GM23338 (cell line): ENCODE measurements around the gene TCF12. TPM values are rescaled to one million over a fixed set of nuclear protein-coding genes. Genes with fewer than 3 reads are reported as not detected.

Source experiments
- ATAC-seq: fragments of 200-7000 bp; cut with Tn5 transposase; 3 replicates; pipeline ENCODE4 v1.9.1; 2020
- DNase-seq: peaks from one replicate; pipeline ENCODE4 v3.0.0-alpha.2; 2015; ENCODE audit warnings: low spot score
- H2AFZ ChIP-seq: fragments of 200-600 bp; sonication (generic); 2 replicates; pipeline ENCODE4 v1.8.0; 2016; ENCODE audit warnings: antibody characterized with exemption, mild to moderate bottlenecking, moderate library complexity
- H3F3A ChIP-seq: fragments of 200-600 bp; sonication (generic); replicated peaks from 2 replicates; pipeline ENCODE4 v1.8.0; 2017; ENCODE audit warnings: antibody characterized with exemption, mixed run types, low read depth
- H3K27ac ChIP-seq: fragments of 200-600 bp; sonication (generic); 2 replicates; pipeline ENCODE4 v1.6.1; 2016; ENCODE audit warnings: low read depth
- H3K27me3 ChIP-seq: fragments of 200-600 bp; sonication (generic); 2 replicates; pipeline ENCODE4 v1.8.0; 2016; ENCODE audit warnings: mild to moderate bottlenecking, mixed run types, moderate library complexity; ENCODE audit not compliant: insufficient read depth
- H3K36me3 ChIP-seq: fragments of 200-600 bp; sonication (generic); 2 replicates; pipeline ENCODE4 v1.8.0; 2016; ENCODE audit warnings: mild to moderate bottlenecking; ENCODE audit not compliant: insufficient read depth
- H3K4me1 ChIP-seq: fragments of 200-600 bp; sonication (generic); 2 replicates; pipeline ENCODE4 v1.8.0; 2016; ENCODE audit warnings: mild to moderate bottlenecking, moderate library complexity; ENCODE audit not compliant: insufficient read depth
- H3K4me2 ChIP-seq: fragments of 200-600 bp; sonication (generic); 2 replicates; pipeline ENCODE4 v1.7.1; 2017; ENCODE audit warnings: mixed run types
- H3K4me3 ChIP-seq: fragments of 200-600 bp; sonication (generic); 2 replicates; pipeline ENCODE4 v1.6.1; 2016; ENCODE audit warnings: mixed run types
- H3K79me2 ChIP-seq: fragments of 200-600 bp; sonication (generic); replicated peaks from 2 replicates; pipeline ENCODE4 v1.8.0; 2017; ENCODE audit warnings: mild to moderate bottlenecking; ENCODE audit not compliant: insufficient read depth
- H3K9me2 ChIP-seq: fragments of 200-600 bp; sonication (generic); 2 replicates; pipeline ENCODE4 v1.8.0; 2017; ENCODE audit not compliant: insufficient read depth
- H4K20me1 ChIP-seq: fragments of 200-600 bp; sonication (generic); replicated peaks from 2 replicates; pipeline ENCODE4 v1.8.0; 2017; ENCODE audit warnings: mild to moderate bottlenecking; ENCODE audit not compliant: insufficient read depth
- H3K27ac Mint-ChIP-seq: 2 replicates; pipeline ENCODE4 v1.8.0; 2020; ENCODE audit warnings: inconsistent platforms, mild to moderate bottlenecking, moderate library complexity, mixed read lengths
- H3K27me3 Mint-ChIP-seq: 3 replicates; pipeline ENCODE4 v1.8.0; 2022; ENCODE audit warnings: low read depth, mild to moderate bottlenecking, moderate library complexity, mixed read lengths, inconsistent platforms; ENCODE audit not compliant: insufficient read depth, poor library complexity
- H3K36me3 Mint-ChIP-seq: 3 replicates; pipeline ENCODE4 v1.8.0; 2021; ENCODE audit warnings: low read depth, mild to moderate bottlenecking, inconsistent platforms, moderate library complexity, mixed read lengths
- H3K4me1 Mint-ChIP-seq: 3 replicates; pipeline ENCODE4 v1.8.0; 2020; ENCODE audit warnings: mild to moderate bottlenecking, inconsistent platforms, mixed read lengths
- H3K4me3 Mint-ChIP-seq: 3 replicates; pipeline ENCODE4 v1.8.0; 2021; ENCODE audit warnings: moderate library complexity, mild to moderate bottlenecking, inconsistent platforms, mixed read lengths
- H3K9me3 Mint-ChIP-seq: 3 replicates; pipeline ENCODE4 v1.8.0; 2020; ENCODE audit warnings: moderate library complexity, mild to moderate bottlenecking, inconsistent platforms, mixed read lengths
- CREB1 ChIP-seq: fragments of 250-450 bp; sonication (Bioruptor Pico); IDR thresholded peaks from 2 replicates; pipeline ENCODE4 v1.5.0; 2020; ENCODE audit warnings: low read depth, mild to moderate bottlenecking, moderate library complexity
- EZH2 ChIP-seq: fragments of 200-600 bp; sonication (generic); IDR thresholded peaks from one replicate; pipeline ENCODE4 v1.8.0; 2017; ENCODE audit warnings: antibody characterized with exemption, mild to moderate bottlenecking, low read depth; ENCODE audit not compliant: unreplicated experiment
- EZH2phosphoT487 ChIP-seq: fragments of 200-600 bp; sonication (generic); IDR thresholded peaks from one replicate; pipeline ENCODE4 v1.8.1; 2018; ENCODE audit warnings: antibody characterized with exemption; ENCODE audit not compliant: unreplicated experiment
- JUNB ChIP-seq: IDR thresholded peaks from one replicate; pipeline ENCODE4 v1.6.1; 2016; ENCODE audit warnings: antibody characterized with exemption; ENCODE audit not compliant: unreplicated experiment
- NANOG ChIP-seq: IDR thresholded peaks from 2 replicates; pipeline ENCODE4 v1.6.1; 2016; ENCODE audit warnings: antibody characterized with exemption, borderline replicate concordance
- POLR2AphosphoS5 ChIP-seq: IDR thresholded peaks from 2 replicates; pipeline ENCODE4 v1.6.1; 2016; ENCODE audit warnings: antibody characterized with exemption, low read depth
- STAT1 ChIP-seq: IDR thresholded peaks from one replicate; pipeline ENCODE4 v1.6.1; 2016; ENCODE audit warnings: antibody characterized with exemption; ENCODE audit not compliant: unreplicated experiment
- ZNF114 ChIP-seq: fragments of 250-450 bp; sonication (Bioruptor Pico); IDR thresholded peaks from 2 replicates; pipeline ENCODE4 v1.5.0; 2020; ENCODE audit warnings: mild to moderate bottlenecking, moderate library complexity
- ZNF331 ChIP-seq: fragments of 250-450 bp; sonication (Bioruptor Pico); IDR thresholded peaks from 2 replicates; pipeline ENCODE4 v1.5.0; 2020; ENCODE audit warnings: low read depth, mild to moderate bottlenecking, moderate library complexity
- polyA plus RNA-seq: library from polyadenylated mRNA; unstranded; fragments of >200 nt; fragmentation: Nextera tagmentation; extraction: Ambion mirVana; gene quantifications from 2 replicates; pipeline ENCODE4 v1.2.1, GENCODE V29; 2016
- total RNA-seq: library from RNA; depleted of rRNA; stranded (reverse); fragments of >200 nt; shearing (Covaris generic); gene quantifications from 2 replicates; pipeline ENCODE4 v1.2.3, GENCODE V29; 2014
- TF ChIP-seq, protein P1 (sequence below): IDR thresholded peaks from 2 replicates; pipeline ENCODE4 v1.6.1; 2016; ENCODE audit warnings: antibody characterized with exemption
- TF ChIP-seq, protein P2 (sequence below): fragments of 250-450 bp; sonication (Bioruptor Pico); IDR thresholded peaks from 2 replicates; pipeline ENCODE4 v1.5.0; 2020; ENCODE audit warnings: mild to moderate bottlenecking, moderate library complexity
- TF ChIP-seq, protein P3 (sequence below): IDR thresholded peaks from one replicate; pipeline ENCODE4 v1.6.1; 2018; ENCODE audit warnings: antibody characterized with exemption; ENCODE audit not compliant: unreplicated experiment
- TF ChIP-seq, protein P4 (sequence below), 2 experiments: fragments of 200-600 bp in 1 of 2; sonication (generic) in 1 of 2; conservative IDR thresholded peaks; 2 replicates each; pipeline versions ENCODE4 v1.5.1 to v1.6.1; 2016 to 2017; ENCODE audit warnings: antibody characterized with exemption in 2 of 2, low read depth in 2 of 2, mild to moderate bottlenecking in 2 of 2, moderate library complexity in 1 of 2

Gene TCF12
- total and polyA plus RNA-seq, 2 experiments from 2014 or later = 27.6 to 104 TPM

DNA sequence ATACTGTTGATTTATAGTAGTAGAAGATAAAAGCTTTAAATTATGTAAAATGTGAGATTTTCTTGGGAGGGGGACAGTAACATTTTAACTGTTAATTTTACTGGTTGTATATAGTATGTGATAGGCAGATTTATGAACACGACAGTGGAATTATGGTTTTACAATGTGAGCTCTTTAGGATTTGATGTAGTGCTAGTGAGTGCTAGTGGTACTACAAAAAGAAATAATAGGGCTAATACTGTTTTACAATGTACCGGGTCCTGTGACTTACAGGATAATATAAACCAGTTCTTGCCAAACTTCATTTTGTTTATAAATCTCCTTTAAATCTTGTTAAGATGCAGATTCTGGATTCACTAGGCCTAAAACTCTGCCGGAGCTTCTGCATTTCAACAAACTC lies 165.7 kb downstream of the TCF12 start:
- ATAC-seq (no peak), DNase-seq (no peak)
- Histone ChIP-seq H3F3A (no peaks in the 10 kb centered on the region), H3K79me2 (peaks cover 53% of the 10 kb centered on the region), H3K9me2 (no peaks in the 10 kb centered on the region), H3K4me1 (peaks cover 12% of the 10 kb centered on the region), H4K20me1 (peaks cover 12% of the 10 kb centered on the region; the same call in 1 of the 2 replicates), H3K4me2 (no peak overlapping the region), H3K36me3 (no peaks in the 10 kb centered on the region), H3K27ac (no peak overlapping the region), H3K4me3 (no peak overlapping the region), H3K27me3 (no peaks in the 10 kb centered on the region), H2AFZ (no peak overlapping the region)
- Mint-ChIP-seq H3K4me1 (peaks cover 10% of the 10 kb centered on the region), H3K4me3 (no peak overlapping the region), H3K9me3 (no peaks in the 10 kb centered on the region), H3K36me3 (no peaks in the 10 kb centered on the region), H3K27me3 (no peaks in the 10 kb centered on the region), H3K27ac (no peak overlapping the region)
- TF ChIP-seq POLR2AphosphoS5 = no peak
- TF ChIP-seq, protein P1, sequence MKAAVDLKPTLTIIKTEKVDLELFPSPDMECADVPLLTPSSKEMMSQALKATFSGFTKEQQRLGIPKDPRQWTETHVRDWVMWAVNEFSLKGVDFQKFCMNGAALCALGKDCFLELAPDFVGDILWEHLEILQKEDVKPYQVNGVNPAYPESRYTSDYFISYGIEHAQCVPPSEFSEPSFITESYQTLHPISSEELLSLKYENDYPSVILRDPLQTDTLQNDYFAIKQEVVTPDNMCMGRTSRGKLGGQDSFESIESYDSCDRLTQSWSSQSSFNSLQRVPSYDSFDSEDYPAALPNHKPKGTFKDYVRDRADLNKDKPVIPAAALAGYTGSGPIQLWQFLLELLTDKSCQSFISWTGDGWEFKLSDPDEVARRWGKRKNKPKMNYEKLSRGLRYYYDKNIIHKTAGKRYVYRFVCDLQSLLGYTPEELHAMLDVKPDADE = no peak
- TF ChIP-seq ZNF114 (CRISPR knock-in tag) = no peak
- TF ChIP-seq, protein P2, sequence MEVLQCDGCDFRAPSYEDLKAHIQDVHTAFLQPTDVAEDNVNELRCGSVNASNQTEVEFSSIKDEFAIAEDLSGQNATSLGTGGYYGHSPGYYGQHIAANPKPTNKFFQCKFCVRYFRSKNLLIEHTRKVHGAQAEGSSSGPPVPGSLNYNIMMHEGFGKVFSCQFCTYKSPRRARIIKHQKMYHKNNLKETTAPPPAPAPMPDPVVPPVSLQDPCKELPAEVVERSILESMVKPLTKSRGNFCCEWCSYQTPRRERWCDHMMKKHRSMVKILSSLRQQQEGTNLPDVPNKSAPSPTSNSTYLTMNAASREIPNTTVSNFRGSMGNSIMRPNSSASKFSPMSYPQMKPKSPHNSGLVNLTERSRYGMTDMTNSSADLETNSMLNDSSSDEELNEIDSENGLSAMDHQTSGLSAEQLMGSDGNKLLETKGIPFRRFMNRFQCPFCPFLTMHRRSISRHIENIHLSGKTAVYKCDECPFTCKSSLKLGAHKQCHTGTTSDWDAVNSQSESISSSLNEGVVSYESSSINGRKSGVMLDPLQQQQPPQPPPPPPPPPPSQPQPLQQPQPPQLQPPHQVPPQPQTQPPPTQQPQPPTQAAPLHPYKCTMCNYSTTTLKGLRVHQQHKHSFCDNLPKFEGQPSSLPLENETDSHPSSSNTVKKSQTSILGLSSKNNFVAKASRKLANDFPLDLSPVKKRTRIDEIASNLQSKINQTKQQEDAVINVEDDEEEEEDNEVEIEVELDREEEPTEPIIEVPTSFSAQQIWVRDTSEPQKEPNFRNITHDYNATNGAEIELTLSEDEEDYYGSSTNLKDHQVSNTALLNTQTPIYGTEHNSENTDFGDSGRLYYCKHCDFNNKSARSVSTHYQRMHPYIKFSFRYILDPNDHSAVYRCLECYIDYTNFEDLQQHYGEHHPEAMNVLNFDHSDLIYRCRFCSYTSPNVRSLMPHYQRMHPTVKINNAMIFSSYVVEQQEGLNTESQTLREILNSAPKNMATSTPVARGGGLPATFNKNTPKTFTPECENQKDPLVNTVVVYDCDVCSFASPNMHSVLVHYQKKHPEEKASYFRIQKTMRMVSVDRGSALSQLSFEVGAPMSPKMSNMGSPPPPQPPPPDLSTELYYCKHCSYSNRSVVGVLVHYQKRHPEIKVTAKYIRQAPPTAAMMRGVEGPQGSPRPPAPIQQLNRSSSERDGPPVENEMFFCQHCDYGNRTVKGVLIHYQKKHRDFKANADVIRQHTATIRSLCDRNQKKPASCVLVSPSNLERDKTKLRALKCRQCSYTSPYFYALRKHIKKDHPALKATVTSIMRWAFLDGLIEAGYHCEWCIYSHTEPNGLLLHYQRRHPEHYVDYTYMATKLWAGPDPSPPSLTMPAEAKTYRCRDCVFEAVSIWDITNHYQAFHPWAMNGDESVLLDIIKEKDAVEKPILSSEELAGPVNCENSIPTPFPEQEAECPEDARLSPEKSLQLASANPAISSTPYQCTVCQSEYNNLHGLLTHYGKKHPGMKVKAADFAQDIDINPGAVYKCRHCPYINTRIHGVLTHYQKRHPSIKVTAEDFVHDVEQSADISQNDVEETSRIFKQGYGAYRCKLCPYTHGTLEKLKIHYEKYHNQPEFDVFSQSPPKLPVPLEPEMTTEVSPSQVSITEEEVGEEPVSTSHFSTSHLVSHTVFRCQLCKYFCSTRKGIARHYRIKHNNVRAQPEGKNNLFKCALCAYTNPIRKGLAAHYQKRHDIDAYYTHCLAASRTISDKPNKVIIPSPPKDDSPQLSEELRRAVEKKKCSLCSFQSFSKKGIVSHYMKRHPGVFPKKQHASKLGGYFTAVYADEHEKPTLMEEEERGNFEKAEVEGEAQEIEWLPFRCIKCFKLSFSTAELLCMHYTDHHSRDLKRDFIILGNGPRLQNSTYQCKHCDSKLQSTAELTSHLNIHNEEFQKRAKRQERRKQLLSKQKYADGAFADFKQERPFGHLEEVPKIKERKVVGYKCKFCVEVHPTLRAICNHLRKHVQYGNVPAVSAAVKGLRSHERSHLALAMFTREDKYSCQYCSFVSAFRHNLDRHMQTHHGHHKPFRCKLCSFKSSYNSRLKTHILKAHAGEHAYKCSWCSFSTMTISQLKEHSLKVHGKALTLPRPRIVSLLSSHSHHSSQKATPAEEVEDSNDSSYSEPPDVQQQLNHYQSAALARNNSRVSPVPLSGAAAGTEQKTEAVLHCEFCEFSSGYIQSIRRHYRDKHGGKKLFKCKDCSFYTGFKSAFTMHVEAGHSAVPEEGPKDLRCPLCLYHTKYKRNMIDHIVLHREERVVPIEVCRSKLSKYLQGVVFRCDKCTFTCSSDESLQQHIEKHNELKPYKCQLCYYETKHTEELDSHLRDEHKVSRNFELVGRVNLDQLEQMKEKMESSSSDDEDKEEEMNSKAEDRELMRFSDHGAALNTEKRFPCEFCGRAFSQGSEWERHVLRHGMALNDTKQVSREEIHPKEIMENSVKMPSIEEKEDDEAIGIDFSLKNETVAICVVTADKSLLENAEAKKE = no peak
- TF ChIP-seq JUNB = no peak
- no peak for TF ChIP-seq EZH2phosphoT487
- TF ChIP-seq, protein P3, sequence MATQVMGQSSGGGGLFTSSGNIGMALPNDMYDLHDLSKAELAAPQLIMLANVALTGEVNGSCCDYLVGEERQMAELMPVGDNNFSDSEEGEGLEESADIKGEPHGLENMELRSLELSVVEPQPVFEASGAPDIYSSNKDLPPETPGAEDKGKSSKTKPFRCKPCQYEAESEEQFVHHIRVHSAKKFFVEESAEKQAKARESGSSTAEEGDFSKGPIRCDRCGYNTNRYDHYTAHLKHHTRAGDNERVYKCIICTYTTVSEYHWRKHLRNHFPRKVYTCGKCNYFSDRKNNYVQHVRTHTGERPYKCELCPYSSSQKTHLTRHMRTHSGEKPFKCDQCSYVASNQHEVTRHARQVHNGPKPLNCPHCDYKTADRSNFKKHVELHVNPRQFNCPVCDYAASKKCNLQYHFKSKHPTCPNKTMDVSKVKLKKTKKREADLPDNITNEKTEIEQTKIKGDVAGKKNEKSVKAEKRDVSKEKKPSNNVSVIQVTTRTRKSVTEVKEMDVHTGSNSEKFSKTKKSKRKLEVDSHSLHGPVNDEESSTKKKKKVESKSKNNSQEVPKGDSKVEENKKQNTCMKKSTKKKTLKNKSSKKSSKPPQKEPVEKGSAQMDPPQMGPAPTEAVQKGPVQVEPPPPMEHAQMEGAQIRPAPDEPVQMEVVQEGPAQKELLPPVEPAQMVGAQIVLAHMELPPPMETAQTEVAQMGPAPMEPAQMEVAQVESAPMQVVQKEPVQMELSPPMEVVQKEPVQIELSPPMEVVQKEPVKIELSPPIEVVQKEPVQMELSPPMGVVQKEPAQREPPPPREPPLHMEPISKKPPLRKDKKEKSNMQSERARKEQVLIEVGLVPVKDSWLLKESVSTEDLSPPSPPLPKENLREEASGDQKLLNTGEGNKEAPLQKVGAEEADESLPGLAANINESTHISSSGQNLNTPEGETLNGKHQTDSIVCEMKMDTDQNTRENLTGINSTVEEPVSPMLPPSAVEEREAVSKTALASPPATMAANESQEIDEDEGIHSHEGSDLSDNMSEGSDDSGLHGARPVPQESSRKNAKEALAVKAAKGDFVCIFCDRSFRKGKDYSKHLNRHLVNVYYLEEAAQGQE = no peak
- TF ChIP-seq CREB1 = no peak
- TF ChIP-seq, protein P4, sequence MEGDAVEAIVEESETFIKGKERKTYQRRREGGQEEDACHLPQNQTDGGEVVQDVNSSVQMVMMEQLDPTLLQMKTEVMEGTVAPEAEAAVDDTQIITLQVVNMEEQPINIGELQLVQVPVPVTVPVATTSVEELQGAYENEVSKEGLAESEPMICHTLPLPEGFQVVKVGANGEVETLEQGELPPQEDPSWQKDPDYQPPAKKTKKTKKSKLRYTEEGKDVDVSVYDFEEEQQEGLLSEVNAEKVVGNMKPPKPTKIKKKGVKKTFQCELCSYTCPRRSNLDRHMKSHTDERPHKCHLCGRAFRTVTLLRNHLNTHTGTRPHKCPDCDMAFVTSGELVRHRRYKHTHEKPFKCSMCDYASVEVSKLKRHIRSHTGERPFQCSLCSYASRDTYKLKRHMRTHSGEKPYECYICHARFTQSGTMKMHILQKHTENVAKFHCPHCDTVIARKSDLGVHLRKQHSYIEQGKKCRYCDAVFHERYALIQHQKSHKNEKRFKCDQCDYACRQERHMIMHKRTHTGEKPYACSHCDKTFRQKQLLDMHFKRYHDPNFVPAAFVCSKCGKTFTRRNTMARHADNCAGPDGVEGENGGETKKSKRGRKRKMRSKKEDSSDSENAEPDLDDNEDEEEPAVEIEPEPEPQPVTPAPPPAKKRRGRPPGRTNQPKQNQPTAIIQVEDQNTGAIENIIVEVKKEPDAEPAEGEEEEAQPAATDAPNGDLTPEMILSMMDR (conservative IDR thresholded peaks at IDR 0.05; ENCODE audit: low read depth in 2 of 2) = no peak
- no peak for TF ChIP-seq EZH2
- no peak for TF ChIP-seq STAT1
- no peak for TF ChIP-seq ZNF331 (CRISPR knock-in tag)
- TF ChIP-seq NANOG = no peak
